NOMO-1 treated with dmso at 0.1 percent for 144 hours (cell line): ENCODE measurements around the gene TSFM.
A peak's percentile ranks its signal among the peaks of the same experiment; 100 is the strongest.
"Not testable (repeated sequence)": the region's sequence is repeated elsewhere in the genome, so short reads cannot be mapped to it uniquely, and the experiment has no call there.

ENCODE experiments used
- DNase-seq: peaks from one replicate; lab custom pipeline; 2025; ENCODE audit not compliant: unreplicated experiment; lab: John Stamatoyannopoulos, UW

The TSFM gene

GRCh38 chr12:57762463-57762862 is 20.1 kb upstream of the TSFM start:
- DNase-seq = no peak

- DNase-seq = no peak
Measured at GRCh38 chr12:57763881-57764661, 18.5 kb upstream of the TSFM start.

- DNase-seq = no peak
Measured at GRCh38 chr12:57764662-57765002, 18.0 kb upstream of the TSFM start.

GRCh38 chr12:57765003-57765697 is 17.4 kb upstream of the TSFM start:
- DNase-seq = no peak

- no peak for DNase-seq
Measured at GRCh38 chr12:57765698-57766463, 16.7 kb upstream of the TSFM start.

GRCh38 chr12:57766464-57767304 is 15.9 kb upstream of the TSFM start, which contains the start of gene CYP27B1:
Gene CYP27B1, minus strand, starts transcription at chr12:57767078. Its CDS starts 37 bp downstream, at chr12:57767041.
- DNase-seq = no peak

- DNase-seq = no peak
Measured at GRCh38 chr12:57767305-57767698, 15.3 kb upstream of the TSFM start.

GRCh38 chr12:57767876-57768275 is 14.7 kb upstream of the TSFM start:
- no peak for DNase-seq

- DNase-seq = no peak
Measured at GRCh38 chr12:57769594-57769993, 13.0 kb upstream of the TSFM start.

GRCh38 chr12:57770734-57771133 is 11.9 kb upstream of the TSFM start:
- no peak for DNase-seq

GRCh38 chr12:57771236-57771872 is 11.2 kb upstream of the TSFM start:
- peak; percentile 95 for DNase-seq

GRCh38 chr12:57771873-57772428 is 10.6 kb upstream of the TSFM start, which contains the start of gene METTL1:
Gene METTL1, minus strand, starts transcription at chr12:57772105. Its CDS starts 22 bp downstream, at chr12:57772083.
- DNase-seq = peak; percentile 97

- no peak for DNase-seq
Measured at GRCh38 chr12:57772429-57773322, 9.9 kb upstream of the TSFM start, which contains the start of gene EEF1AKMT3. Gene EEF1AKMT3, plus strand, starts transcription at chr12:57772614. Its CDS starts 111 bp downstream, at chr12:57772725.

GRCh38 chr12:57774634-57775033 is 8.0 kb upstream of the TSFM start:
- not testable (repeated sequence) for DNase-seq

GRCh38 chr12:57775044-57775443 is 7.5 kb upstream of the TSFM start:
- no peak for DNase-seq

- no peak for DNase-seq
Measured at GRCh38 chr12:57775563-57776246, 6.9 kb upstream of the TSFM start.

- no peak for DNase-seq
Measured at GRCh38 chr12:57776247-57776587, 6.4 kb upstream of the TSFM start.

GRCh38 chr12:57777367-57777766 is 5.2 kb upstream of the TSFM start:
- no peak for DNase-seq
